Thyroid gland (tissue), 4 donors: ENCODE results near the gene TCAP. TPM values are rescaled to one million over a fixed set of nuclear protein-coding genes. Genes with fewer than 3 reads are reported as not detected.

Experiments
- DNase-seq, 2 donors: peaks; one replicate each; pipeline ENCODE4 v3.0.0-alpha.2; 2019
- H3K27ac ChIP-seq, 3 donors: fragments of 200-600 bp; sonication (generic); 1 replicate in 2 of 3; 2 replicates in 1 of 3; pipeline ENCODE4 v1.5.1; 2016 to 2019; ENCODE audit warnings: mild to moderate bottlenecking in 1 of 3, moderate library complexity in 1 of 3
- H3K27me3 ChIP-seq: fragments of 200-600 bp; sonication (generic); one replicate; pipeline ENCODE4 v1.5.1; 2019
- H3K36me3 ChIP-seq, 2 donors: fragments of 200-600 bp; sonication (generic); one replicate each; pipeline ENCODE4 v1.5.1; 2016 to 2019
- H3K4me1 ChIP-seq, 2 donors: fragments of 200-600 bp; sonication (generic); one replicate each; pipeline ENCODE4 v1.5.1; 2017 to 2019
- H3K4me3 ChIP-seq, 3 donors: fragments of 200-600 bp; sonication (generic); replicated peaks in 1 of 3; 1 replicate in 2 of 3; 2 replicates in 1 of 3; pipeline ENCODE4 v1.5.1; 2016; ENCODE audit warnings: mild to moderate bottlenecking in 1 of 3
- H3K9me3 ChIP-seq: fragments of 200-600 bp; sonication (generic); one replicate; pipeline ENCODE4 v1.5.1; 2017
- POLR2A ChIP-seq, 2 donors: fragments of 450-650 bp; IDR thresholded peaks; one replicate each; pipeline ENCODE4 v1.6.1; 2017; ENCODE audit warnings: antibody characterized with exemption in 2 of 2, mild to moderate bottlenecking in 2 of 2, moderate library complexity in 1 of 2
- WGBS, 2 donors: methylation state at CpG; one replicate each; pipeline ENCODE4 v1.1.5; 2017; 5-methylcytosine and 5-hydroxymethylcytosine counted together
- intact Hi-C: fragments of 100-400 bp; cut with DNase I; formaldehyde crosslinking; loops from one replicate; pipeline ENCODE4 v1.15.1; 2023
- total RNA-seq, 4 donors: library from RNA; depleted of rRNA; stranded (reverse); fragments of >200 nt; gene quantifications; one replicate each; pipeline ENCODE4 v1.2.3, GENCODE V29; 2016
- TF ChIP-seq, protein P1 (sequence below), 6 experiments: fragments of 200-600 bp in 3 of 6; fragments of 450-650 bp in 3 of 6; sonication (generic) in 3 of 6; IDR thresholded peaks; one replicate each; pipeline ENCODE4 v1.5.1; 2016 to 2019; ENCODE audit warnings: antibody characterized with exemption in 6 of 6, mild to moderate bottlenecking in 2 of 6, inconsistent platforms in 1 of 6, moderate library complexity in 1 of 6

Gene TCAP
- total RNA-seq, 4 donors from 2014 or later = 0.63 to 2.1 (median 1.5) TPM

DNA sequence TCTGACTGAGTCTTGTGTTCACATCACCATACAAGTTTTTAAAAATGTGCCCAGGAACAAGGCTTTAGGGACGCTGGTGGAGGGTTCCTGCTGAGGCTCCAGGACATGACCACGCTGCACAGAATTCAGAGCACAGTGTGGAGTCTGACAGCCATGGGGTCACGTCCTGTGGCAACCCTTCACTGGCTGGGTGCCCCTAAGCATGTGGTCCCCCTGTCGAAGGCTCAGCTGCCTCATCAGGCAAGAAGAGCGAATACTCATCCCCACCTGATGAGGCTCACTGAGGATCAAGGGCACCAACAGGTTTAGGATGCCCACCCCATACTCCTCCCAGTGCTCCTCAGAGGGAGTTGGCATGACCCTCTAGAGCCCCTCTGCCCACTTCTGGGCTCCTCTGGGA is 9.0 kb downstream of the TCAP start:
- WGBS, 2 donors = 94 to 96% methylated on average over 3 to 5 of the region's 5 CpGs
- Histone ChIP-seq H3K27ac (peak overlapping the region; percentile 54 to 91 (median 87)), H3K36me3 (no peaks in the 10 kb centered on the region), H3K4me3 (no peak overlapping the region), H3K9me3 (no peaks in the 10 kb centered on the region), H3K4me1 (peaks cover 49 to 66% of the 10 kb centered on the region in 2 donors), H3K27me3 (no peaks in the 10 kb centered on the region)
- no peak for DNase-seq
- TF ChIP-seq POLR2A (IDR thresholded peaks at IDR 0.05) = no peak
- TF ChIP-seq, protein P1, sequence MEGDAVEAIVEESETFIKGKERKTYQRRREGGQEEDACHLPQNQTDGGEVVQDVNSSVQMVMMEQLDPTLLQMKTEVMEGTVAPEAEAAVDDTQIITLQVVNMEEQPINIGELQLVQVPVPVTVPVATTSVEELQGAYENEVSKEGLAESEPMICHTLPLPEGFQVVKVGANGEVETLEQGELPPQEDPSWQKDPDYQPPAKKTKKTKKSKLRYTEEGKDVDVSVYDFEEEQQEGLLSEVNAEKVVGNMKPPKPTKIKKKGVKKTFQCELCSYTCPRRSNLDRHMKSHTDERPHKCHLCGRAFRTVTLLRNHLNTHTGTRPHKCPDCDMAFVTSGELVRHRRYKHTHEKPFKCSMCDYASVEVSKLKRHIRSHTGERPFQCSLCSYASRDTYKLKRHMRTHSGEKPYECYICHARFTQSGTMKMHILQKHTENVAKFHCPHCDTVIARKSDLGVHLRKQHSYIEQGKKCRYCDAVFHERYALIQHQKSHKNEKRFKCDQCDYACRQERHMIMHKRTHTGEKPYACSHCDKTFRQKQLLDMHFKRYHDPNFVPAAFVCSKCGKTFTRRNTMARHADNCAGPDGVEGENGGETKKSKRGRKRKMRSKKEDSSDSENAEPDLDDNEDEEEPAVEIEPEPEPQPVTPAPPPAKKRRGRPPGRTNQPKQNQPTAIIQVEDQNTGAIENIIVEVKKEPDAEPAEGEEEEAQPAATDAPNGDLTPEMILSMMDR (IDR thresholded peaks at IDR 0.05) = no peak
- intact Hi-C loops = no loop called here

DNA sequence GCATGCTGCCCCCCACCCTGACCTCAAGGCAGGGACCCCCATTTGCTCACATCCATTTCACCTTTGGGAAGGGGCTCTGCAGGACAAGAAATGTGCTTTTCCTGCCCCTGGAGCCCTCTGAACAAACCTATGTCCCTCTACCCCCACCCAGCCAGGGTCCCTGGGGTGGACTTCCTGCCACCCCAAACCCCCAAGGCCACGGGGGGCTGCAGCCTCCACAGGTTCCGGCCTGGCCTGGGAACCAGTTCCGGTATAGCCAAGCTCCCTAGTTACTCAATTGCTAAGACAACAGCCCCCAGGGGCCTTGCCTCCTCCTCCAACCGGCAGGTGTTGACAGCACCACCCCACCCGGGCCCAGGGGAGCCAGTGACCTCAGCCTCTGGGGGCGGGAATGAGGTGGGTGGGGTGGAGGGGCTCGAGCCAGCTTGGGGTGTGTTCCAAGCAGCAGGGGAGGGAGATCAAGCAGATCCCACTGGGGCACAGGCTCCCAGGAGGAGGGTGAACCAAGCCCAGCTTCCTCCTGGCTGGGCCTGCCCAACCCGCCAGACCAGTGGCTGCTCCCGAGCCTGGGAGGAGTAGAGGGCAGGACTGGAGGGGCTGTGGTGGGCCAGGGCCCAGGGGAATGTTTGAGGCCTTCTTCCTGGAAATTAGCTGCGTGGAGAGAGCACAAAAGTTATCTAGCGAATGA is 9.7 kb downstream of the TCAP start:
- Histone ChIP-seq H3K4me1 (peaks cover 54 to 73% of the 10 kb centered on the region in 2 donors), H3K27ac (peak overlapping the region; percentile 54 to 91 (median 87)), H3K27me3 (no peaks in the 10 kb centered on the region), H3K4me3 (no peak overlapping the region), H3K36me3 (no peaks in the 10 kb centered on the region), H3K9me3 (no peaks in the 10 kb centered on the region)
- TF ChIP-seq POLR2A (IDR thresholded peaks at IDR 0.05) = no peak
- TF ChIP-seq, protein P1 (IDR thresholded peaks at IDR 0.05) = no peak
- DNase-seq = peak; percentile 77 to 88
- WGBS, 2 donors = 30 to 36% methylated on average over 7 to 9 of the region's 11 CpGs
- intact Hi-C loops = no loop called here

DNA sequence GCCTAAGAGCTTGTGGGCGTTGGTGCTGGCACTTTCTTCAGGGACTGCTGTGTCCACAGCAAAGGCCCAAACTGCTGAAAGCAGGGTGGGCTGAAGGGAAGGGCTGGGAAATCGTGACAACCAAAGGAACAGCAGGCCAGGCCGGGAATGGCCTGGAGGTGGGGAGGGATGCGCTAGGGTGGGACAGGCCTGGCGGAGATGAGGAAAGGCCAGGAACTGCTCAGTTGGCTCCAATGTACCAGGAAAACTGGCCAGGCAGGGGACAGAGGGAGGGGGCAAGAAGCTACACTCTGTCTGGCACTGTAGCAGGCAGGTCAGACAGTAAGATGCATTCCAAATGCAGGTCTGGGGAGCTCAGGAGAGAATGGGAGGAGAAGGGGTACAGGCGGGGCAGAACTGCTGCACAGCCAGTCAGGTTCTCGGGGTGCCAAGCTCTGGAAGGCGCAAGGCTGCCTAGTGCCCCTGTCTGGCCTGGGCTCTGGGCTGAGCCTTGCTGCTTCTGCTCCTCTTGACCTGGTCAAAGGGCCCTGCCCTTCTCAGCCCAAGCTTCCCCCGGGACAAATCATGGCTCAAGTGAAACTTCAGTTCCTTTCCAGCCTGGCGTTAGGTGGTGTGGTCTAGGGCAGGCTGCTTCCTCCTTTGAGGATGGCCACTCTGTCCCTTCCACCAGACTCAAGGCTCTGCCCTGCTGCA is 10.4 kb downstream of the TCAP start:
- H3K4me3 ChIP-seq = no peak overlapping the region
- TF ChIP-seq POLR2A (IDR thresholded peaks at IDR 0.05) = no peak
- TF ChIP-seq, protein P1 (IDR thresholded peaks at IDR 0.05) = no peak
- no peak for DNase-seq
- no peaks in the 10 kb centered on the region for H3K9me3 ChIP-seq
- H3K4me1 ChIP-seq = peaks cover 54 to 79% of the 10 kb centered on the region in 2 donors
- no peaks in the 10 kb centered on the region for H3K36me3 ChIP-seq
- H3K27ac ChIP-seq = peak overlapping the region; percentile 54 to 91 (median 87)
- intact Hi-C loops = no loop called here
- WGBS, 2 donors = 74 to 78% methylated on average over 9 to 10 of the region's 10 CpGs
- no peaks in the 10 kb centered on the region for H3K27me3 ChIP-seq

DNA sequence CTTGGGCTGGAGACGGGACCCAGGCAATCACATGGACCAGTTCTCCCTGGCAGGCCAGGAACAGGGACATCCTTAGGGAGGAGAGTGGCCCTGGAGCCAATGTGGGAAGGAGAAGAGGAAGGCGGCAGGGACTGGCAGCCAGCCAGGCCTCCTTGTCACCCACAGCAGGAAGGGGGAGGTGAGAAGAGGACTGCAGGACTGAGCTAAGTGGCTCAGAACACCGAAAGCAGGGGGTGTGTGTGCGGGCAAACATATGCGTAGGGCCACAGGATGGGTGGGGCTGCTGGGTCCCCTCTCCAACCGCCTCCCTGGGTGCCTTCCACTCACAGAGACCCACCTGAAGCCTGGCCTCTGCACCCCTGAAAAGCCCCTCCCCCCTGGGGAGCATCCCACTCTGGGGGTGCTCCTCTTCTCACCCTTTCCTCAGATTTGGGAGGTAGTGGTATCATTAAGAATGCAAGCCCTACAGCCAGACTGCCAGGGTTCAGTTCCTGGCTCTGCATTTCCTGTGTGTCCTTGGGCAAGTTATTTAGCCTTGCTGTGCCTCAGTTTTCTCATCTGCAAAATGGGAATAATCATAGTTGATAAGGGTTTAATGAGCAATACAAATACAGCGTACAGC is 11.2 kb downstream of the TCAP start:
- Histone ChIP-seq H3K36me3 (no peaks in the 10 kb centered on the region), H3K4me3 (no peak overlapping the region), H3K27ac (peak overlapping the region; percentile 59 to 91 (median 87)), H3K9me3 (no peaks in the 10 kb centered on the region), H3K4me1 (peaks cover 54 to 76% of the 10 kb centered on the region in 2 donors), H3K27me3 (no peaks in the 10 kb centered on the region)
- intact Hi-C loops = no loop called here
- peak in 1 of 2 donors; percentile 17 for TF ChIP-seq POLR2A (IDR thresholded peaks at IDR 0.05)
- TF ChIP-seq, protein P1 (IDR thresholded peaks at IDR 0.05) = no peak
- DNase-seq = peak; percentile 97 to 98
- 20 to 21% methylated on average over 7 of the region's 7 CpGs for WGBS, 2 donors
